HG02885 (cell line): ENCODE measurements around the gene EYA2.

Experiments
- ATAC-seq: cut with Tn5 transposase; IDR thresholded peaks from one replicate; pipeline ENCODE4 v1.9.1; 2021; ENCODE audit warnings: mild to moderate bottlenecking; ENCODE audit not compliant: unreplicated experiment, poor library complexity

Gene EYA2

GRCh38 chr20:47089151-47089550 is 194.5 kb downstream of the EYA2 start:
- ATAC-seq: no peak

GRCh38 chr20:47090835-47091234 is 196.2 kb downstream of the EYA2 start:
- no peak for ATAC-seq

GRCh38 chr20:47093320-47093966 is 198.8 kb downstream of the EYA2 start:
- ATAC-seq: no peak

- no peak for ATAC-seq
These were observed 201.0 kb downstream of the EYA2 start for GRCh38 chr20:47095690-47096089.

DNA sequence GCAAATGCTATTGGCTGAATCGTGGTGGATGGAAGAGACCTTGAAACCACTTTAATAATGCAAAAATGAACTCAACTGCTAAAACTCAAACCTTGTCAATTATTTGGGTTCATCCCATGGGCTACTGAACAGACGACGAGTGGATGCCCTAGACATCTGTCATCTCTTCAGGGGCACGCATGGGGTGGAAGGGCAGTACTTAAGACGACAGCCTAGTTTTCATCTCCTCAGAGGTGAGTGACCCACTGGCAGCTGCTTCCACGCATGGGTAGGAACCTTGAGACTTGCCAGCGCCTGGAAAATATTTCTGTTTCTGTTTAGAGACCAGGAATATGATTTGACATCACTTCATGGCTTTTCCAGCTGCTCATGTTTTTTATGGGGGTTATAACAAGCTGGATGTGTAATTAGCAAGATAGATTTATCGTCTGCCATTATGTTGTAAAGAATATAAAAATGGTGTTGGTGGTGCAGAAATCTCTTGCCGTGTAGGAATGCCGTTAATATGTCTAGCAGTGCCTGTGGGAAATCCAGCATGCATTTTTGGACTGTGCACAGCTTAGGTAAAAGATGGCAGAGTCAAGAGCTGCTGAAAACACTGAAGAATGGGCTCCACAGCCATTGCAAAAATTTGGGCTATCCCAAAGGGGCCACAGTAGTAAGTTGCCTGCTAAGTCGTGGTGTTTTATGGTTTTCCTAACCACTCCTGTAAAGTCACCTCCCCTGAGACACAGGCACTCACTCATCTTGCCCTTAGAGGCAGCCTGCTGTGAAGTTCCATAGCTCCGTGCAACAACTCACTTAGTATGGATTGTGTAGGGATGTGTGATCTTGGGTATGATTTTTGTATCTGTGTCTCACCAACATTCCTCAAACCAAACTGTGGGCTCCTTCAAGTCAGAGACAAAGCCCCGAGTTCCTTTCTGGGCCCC is 203.3 kb downstream of the EYA2 start:
- no peak for ATAC-seq

- no peak for ATAC-seq
These were observed 204.4 kb downstream of the EYA2 start for GRCh38 chr20:47099093-47099492.

DNA sequence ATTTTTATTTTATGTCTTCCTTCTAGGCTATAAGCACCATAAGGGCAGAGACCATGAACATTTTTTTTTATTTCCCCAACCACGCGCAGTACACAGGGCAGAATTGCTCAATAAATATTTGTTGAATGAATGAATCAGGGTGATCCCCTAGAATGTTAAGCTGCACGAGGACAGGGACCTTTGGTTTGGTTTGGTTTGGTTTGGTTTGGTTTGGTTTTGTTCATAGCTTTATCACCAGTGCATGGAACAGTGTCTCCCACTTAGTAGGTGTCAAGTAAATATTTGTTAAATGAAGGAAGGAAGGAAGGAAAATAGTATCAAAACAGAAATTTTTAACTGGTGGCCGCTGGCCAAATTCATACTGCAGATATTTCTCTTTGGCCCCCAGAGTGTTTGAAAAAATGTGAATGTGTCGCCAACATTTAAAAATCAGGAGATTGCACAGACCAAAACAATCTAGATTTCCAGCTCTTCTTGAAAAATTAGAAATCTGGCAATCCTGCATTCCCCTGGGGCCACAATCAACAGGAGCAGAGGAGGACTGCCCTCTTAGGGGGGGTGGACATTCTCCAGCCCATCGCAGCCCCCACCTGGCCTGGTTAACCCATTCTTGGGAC is 205.3 kb downstream of the EYA2 start:
- ATAC-seq: no peak

DNA sequence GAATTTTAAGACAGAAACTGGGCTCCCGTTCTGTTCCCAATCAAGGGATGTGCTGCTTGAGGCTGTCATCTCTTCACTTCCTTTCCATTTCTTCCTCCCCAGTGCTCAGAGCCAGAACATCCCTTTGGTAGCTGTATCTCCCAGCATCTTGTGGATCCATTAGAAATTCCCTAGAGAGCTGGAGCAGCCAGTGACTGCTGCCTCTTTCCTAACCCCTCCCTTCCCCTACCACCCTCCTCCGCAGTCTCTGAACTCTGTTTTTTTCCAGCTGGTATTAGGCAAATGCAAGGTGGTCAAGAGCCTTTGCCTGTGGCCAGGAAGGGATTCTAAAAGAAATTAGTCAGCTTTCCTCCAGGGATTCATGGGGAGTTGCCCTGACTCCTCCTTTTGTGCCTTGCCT is 208.0 kb downstream of the EYA2 start:
- no peak for ATAC-seq

- ATAC-seq: no peak
These were observed 212.1 kb downstream of the EYA2 start for GRCh38 chr20:47106786-47107185.

DNA sequence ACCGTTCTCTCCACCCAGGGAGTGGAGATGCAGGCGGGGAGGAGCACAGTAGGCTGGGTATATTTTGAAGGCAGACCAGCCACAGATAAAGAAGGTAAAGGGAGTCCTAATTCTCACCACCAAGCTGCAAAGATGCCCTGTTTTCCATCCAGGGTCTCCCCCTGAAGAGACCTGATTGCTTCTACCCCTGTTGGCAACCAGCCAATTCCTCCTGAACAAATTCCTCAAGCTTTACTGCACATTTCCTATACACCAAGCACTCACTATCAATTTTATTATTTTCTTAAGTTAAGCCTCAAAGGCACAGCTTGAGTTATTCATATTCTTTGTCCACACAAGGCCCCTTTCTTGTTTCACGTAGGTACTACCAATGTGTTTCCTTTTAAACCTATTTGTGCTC is 214.4 kb downstream of the EYA2 start:
- ATAC-seq: no peak

DNA sequence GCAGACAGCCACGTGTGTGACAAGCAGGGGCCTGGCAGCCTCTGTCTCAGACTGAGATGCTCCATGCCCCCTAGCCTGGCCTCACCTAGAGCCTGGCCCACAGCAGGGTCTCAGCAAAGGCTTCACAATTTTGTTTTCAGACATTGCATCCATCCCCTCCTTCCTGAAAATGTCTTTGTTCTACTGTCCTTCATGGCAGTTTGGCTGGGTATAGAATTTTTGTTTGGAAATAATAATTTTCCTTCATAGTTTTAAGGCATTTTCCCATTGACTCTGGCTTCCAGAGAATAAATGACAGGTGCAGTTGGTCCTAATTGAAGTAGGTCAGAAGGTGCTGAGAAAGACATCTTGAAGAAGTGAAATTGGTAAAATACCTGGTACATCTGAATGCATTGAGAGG is 216.2 kb downstream of the EYA2 start:
- no peak for ATAC-seq

DNA sequence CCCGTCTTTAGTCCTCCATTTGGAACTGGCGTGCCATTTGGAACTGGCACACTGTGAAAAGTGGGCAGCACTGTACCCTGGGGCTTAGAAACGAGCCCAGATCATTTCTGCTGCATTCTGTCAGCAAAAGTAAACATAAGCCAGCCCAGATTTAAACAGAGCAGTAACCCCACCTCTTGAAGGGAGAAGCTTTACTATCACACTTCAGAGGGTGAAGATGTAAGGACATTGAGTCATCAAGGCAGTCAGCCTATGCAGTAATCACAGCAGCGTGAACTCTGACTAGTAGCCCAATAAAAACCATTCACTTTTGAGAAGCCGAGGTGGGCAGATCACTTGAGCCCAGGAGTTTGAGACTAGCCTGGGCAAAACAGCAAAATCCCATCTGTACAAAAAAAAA is 216.9 kb downstream of the EYA2 start:
- no peak for ATAC-seq

DNA sequence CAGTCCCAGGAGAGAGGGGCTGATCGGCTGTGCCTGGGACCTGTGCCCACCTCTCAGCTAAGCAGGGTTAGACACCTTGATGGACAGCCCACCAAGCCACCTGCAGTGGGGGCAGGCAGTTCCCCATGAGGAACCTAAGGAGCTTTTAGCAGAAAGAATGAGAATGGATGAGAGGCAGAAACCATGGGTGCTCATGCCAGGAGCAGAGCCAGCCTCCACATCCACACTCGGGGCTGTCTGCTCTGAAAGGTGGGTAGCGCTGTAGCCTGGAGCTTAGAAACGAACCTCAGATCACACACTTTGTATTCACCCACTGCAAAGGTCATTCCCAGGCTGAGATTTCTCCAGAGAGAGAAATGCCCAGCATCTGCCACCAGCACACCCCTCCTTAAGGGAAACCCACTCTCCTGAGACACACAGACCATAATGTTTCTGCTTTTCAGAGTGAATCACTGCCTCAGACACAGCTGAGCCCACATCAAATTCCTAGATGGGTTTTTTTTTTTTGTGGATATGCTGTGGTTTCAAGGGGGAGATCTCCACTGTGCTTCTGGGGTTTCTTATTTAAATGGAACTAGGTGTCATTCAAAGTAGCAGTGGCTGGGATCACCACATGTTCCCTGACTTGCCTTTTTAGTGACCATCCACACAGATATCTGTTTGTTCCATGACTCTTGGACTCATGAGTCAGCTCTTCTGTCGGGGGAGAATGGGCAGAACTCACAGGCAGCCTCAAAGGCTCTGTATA is 218.9 kb downstream of the EYA2 start:
- no peak for ATAC-seq

DNA sequence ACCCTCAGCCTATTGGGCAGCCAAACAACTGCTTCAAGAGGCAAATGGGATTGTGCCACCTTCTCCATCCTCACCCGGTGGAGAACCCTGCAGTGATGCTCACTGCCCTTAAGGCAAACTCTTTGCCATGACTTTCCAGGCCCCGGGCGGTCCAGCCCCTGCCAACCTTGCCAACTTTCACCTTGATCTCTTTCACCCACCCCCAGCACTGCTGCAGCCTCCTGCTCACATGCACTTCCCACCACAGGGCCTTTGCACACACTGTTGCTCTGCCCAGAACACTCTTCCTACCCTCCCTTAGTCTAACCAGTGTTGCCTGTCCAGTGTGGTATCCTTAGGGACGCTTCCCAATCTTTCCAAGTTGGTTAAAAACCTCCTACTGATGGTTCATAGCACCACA is 221.1 kb downstream of the EYA2 start:
- no peak for ATAC-seq

DNA sequence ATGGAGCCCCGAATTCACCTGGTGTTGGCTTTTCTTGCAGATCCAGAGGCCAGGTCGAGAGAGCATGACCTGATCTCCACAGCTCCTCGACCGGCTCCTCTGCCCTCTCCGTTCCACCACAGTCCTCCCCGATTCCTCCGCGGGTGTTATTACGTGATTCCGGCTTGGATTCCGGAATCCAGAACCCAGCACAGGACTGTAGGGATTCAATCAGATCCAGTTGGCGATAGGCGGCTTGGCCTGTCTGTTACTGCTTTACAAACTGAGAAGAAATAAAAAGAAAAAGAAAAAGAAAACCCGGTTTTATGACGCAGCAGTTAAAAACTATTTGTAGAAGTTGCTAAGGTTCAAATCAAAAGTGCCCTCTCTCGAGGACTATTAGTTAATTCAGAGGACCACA is 222.7 kb downstream of the EYA2 start:
- no peak for ATAC-seq

DNA sequence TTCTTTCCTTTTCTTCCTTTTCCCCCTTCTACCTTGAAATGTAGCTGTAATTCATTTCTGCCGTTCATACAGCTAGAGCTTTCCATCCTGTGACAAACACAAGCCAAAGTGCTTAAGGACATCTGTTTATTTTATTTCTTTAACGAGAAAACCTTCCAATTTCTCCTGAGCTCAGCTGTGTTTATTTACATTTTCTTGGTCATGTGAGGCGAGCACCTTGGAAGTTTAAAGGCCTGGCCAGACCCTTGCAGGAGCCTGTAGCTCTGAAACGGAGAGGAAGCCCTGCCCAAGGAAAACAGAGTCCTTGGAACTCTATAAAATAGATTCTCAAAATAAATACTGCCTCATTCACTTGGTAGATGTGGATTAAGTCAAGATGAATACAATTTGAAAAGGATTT is 223.1 kb downstream of the EYA2 start:
- no peak for ATAC-seq

- ATAC-seq: no peak
These were observed 223.6 kb downstream of the EYA2 start for GRCh38 chr20:47118206-47118605.

DNA sequence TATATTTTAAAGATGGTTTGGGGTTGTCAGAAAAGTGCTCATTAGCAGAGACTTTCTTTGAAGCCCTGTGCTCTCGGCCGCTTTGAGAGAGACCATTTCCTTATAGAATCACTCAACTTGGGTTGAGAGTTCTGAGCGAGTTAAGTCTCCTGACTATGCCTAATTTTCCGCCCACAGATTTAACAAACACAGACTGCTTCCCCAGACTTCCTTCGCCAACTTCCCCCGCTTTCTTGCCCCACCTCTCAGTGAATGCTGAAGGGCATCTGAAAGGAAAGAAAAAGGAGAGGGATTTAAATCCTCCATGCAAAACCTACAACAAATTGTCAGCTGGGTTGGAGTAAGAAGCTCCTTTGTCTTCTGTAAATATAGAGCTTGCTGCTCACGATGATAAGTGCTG is 224.0 kb downstream of the EYA2 start:
- ATAC-seq: no peak

DNA sequence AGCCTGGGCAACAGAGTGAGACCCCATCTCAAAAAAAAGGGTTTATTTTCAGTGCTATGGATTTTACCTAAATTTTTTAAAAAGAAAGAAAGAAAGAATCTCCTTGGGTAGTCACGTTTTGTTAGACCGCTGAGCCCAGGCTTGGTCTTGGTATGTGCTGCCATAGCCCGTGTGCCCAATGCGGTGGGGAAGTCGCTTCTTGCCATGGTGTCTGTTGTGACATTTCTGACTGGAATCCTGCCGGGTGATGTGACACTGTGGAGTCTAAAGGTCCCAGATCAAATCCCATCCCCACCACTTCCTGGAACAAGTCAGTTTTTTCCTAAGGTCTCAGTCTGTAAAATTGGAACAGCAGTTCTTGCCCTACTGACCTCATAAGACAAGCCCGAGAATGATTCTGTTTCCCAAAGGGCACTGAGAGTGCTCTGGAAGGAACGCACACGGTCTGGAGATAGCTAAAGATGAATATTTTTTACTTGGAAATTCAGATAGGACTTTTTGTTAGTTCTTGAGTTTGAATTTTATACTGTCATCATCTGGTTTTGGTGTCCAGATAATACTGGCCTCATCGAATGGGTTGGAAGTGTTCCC is 225.8 kb downstream of the EYA2 start:
- ATAC-seq: no peak

DNA sequence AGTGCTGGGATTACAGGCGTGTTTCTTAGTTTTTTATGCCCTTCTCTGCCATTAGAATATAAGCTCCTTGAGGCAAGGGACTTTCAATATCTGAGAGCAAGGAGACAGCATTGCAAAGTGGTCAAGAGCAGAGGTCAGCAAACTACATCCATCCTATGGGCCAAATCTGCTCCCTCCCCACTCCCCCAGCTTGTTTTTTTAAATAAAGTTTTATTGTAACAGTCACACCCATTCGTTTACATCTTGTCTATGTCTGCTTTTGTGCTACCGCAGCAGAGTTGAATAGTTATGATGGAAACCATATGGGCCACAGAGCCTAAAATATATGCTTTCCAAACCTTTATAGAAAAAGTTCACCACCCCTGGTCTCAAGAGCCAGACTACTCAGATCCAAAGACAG is 227.9 kb downstream of the EYA2 start:
- no peak for ATAC-seq
